Activated CD8-positive, alpha-beta memory T cell treated with anti-CD3 and anti-CD28 coated beads, Interleukin-2, amount 50 U/mL, for 1 hour (primary cell): ENCODE results near the gene ZNF879.

Source experiments
- DNase-seq: peaks from one replicate; pipeline ENCODE4 v3.0.0-alpha.2; 2020; ENCODE audit errors: extremely low read depth

Gene ZNF879

DNA sequence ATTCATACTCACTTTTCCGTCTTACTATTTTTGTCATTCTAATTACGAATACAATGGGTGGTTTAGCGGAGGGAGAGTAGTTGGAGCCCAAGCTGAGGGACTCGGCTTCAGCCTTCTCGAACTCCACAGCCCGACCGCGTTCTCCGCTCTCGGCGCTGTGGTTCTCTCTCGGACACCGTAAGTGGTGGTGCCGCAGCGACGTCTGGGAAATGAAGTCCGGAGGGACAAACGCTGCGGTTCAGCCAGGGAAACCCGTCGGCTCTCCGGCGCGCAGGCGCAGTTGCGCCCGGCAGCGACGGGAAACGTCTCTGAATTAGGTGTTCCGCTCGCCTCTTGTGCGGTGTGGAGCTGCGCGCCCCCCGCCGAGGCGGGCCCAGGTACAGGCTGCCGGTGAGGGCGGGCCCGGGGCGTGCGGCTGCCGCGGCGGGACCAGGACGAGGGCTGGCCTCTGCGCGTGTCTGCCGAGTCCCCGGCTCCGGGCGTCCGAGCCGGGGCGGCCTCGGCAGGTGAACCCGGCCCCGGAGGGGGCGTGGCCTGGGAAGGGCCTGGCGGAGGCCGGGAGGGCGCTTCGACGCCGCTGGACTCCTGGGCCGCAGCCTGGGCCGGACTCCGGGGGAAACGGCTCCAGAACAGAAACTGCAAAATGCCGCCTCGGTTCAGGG, at the start of gene ZNF879:
TSS of gene ZNF879 (plus strand) at position 277 of the 662 bp plus-strand sequence. CDS start 1,201 bp downstream, outside the sequence.
- DNase-seq: peak; percentile 86

DNA sequence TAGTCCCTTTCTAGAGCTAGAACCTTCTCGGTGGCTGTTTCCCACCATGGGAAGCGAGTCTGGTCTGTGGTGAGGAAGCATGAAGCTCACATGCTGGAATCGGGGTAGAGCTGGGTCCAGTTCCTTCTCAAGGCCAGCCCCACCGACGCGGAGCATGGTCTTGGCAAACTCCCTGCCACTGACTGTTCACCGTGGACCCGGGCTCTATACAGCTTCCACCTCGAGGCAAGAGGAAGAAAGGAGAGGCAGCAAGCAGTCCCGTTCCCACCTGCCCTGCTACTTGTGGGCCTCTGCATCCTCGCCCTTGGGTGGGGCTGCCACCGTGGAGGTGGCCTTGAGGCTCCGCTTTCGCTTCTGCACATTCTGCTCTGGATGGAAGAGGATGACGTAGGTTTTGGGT, 42.2 kb upstream of the ZNF879 start:
- DNase-seq: no peak

GRCh38 chr5:178982941-178983340, 40.7 kb upstream of the ZNF879 start:
- no peak for DNase-seq

GRCh38 chr5:178983728-178984127, 39.9 kb upstream of the ZNF879 start:
- no peak for DNase-seq

- no peak for DNase-seq
These were observed 39.2 kb upstream of the ZNF879 start for GRCh38 chr5:178984145-178985072.

- no peak for DNase-seq
These were observed 37.2 kb upstream of the ZNF879 start for GRCh38 chr5:178986326-178986960.

DNA sequence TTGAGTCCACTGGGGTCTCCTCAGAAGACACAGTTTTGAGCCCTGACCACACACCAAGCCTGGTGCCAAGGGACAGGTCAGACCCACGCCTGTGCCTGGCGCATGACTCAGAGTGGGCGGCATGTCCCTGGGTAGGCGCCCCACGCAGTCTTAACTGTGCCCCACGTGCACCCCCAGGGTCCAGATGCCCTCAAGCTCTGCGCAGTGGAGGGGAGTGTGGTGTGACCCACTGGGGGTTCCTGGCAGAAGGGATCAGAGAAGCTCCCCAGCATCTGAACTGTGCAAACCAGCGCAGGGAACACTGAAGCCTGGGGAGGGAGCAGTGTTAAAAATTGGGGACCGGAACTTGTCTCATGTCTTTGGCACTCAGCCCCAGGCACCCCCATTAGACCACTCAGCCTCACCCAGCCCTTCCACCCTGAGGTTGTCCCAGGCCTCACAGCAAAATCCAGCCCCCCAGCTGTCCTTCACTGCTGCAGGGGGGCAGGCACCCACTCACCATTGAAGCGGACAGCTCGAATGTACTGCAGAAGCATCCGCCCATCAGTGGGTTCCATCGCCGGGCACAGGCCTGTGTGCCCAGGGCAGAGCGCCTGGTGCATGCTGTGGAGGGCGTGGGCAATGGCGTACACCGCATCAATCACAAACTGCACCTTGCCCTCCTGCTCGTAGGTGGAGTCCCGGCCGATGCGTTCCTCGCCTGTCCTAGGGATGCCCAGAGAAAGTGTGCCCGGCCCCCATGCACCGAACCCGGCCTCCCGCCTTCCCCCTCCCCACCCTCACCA, 35.0 kb upstream of the ZNF879 start:
- no peak for DNase-seq

- DNase-seq: no peak
These were observed 34.3 kb upstream of the ZNF879 start for GRCh38 chr5:178989311-178989710.

- no peak for DNase-seq
These were observed 33.1 kb upstream of the ZNF879 start for GRCh38 chr5:178990491-178990890.

GRCh38 chr5:178991190-178992145, 32.1 kb upstream of the ZNF879 start:
- DNase-seq: no peak

DNA sequence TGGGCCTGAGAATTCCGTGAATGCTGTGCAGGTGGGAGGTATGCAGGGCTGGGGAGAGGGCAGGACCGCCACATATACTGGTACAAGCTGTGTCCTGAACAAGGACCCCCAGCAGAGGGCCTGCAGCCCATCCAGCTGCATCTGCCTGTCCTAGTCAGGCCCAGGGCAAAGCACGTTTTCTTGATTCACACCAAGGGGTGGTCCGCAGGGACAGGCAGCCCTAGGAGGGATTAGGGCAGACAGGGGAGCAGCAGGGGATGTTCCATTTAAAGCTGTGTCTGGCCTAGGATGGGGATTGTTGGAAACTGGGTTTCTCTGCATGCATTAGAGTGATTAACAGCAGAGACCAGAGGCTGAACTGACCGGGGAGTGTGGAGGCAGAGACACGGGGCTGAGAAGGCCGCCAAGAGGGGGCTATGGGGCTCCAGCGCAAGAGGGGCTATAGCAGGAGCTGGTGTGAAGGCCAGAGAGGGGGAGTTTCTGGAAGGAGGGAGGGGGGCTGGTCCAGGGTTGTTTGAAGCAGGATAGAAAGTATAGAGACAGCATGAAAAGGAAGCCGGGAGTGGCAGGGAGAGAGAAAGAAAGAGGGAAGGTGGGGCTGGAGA, 31.2 kb upstream of the ZNF879 start:
- no peak for DNase-seq

DNA sequence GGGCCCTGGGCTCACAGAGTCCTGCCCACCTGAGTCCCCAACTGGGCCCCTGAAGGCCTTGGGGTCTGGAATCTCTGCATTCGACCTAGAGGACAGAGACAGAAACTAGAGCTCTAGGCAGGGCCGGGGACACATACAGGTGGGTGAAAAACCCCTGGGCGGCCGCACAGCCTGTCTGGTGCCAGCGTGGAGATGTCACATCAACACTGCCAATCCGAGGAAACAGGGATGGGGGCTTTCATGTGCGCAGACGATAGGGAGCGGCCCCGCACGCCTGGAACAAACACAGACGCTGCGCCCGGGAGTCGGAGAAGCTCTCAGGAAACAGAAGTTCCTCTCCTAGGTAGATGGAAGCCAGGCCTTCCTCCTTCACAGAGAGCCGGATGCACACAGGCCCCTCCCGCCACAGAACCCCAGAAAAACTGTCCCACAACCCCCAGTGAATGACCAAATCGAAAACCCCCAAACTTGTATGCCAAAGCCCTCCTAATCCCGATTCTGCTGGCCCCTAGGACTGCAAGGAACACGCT, 30.3 kb upstream of the ZNF879 start:
- DNase-seq: no peak

GRCh38 chr5:178993955-178994579, 29.5 kb upstream of the ZNF879 start:
- DNase-seq: no peak

DNA sequence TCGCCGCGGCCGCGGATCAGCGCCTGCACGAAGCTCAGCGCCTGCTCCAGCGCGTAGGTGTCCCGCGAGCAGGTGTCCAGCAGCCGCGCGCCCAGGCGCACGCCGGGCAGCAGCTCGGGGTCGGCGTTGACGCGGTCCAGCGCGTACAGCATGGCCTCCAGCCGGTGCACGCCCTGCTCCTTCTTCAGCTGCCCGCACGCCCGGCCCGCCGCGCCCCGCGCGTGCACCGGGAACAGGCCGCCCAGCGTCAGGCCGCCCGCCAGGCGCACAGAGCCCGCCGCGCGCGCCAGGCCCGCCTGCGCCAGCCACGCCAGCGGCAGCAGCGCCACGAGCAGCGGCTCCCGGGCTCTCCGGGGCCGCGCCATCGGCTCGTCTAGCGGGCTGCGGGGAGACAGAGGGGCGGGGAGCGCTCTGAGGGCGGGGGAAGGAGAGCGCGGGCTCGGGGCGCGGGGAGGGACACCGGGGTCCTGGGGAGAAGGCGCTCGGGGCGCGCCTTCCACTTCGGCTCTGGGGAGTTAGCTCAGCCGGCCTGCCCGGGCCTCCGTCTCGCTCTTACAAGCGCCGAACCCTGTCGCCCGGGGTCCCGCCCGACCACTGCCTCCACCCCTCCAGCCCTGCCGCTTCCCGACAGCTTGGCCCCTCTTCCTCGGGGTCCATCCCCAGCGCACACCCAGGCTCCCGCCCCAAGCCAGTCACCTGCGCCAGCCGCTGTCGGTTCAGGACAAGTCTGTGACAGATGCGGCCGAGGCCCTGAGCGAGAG, 28.8 kb upstream of the ZNF879 start, which contains the start of gene GRM6:
TSS of gene GRM6 (minus strand) at position 741 of the 761 bp plus-strand sequence. CDS start at position 365, 376 bp downstream.
- no peak for DNase-seq

DNA sequence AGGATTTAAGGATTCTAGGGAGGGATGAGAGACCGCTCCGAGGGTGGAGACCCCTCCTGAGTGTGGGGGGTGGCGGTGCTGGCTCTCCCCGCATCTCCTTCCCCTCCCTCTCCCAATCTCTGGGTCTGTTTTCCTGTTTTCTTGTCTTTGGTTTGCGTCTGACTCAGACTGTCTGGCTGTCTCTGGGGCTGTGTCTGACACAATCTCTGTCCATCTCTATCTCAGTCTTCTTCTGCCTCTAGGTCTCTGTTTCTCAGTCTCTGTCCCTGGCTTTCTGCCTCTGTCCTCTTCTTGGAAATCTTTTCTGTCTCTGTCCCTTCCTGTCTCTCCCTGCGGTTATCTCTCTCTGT, 28.3 kb upstream of the ZNF879 start:
- no peak for DNase-seq

DNA sequence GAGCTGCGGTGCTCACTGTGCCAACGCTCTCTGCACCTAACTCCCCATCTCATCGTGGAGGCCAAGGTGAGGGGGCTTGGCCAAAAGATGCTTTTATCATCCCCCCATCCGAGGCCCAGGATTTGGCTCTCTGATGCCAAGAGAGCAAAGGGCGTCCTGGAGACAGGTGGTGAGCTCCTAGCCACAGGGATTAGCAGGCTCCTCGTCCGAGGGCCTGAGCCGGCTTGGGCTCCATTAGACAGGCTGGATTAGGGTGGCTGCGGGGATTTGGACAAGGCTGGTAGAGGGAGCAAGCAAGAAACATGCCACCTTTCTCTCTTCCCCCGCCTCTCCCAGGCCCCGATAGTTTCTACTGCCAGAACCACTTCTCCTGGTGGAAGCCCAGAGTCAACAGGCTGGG, 27.4 kb upstream of the ZNF879 start:
- no peak for DNase-seq

GRCh38 chr5:178997191-178997590, 26.4 kb upstream of the ZNF879 start:
- DNase-seq: no peak

- DNase-seq: no peak
These were observed 25.2 kb upstream of the ZNF879 start for GRCh38 chr5:178998441-178998840.

DNA sequence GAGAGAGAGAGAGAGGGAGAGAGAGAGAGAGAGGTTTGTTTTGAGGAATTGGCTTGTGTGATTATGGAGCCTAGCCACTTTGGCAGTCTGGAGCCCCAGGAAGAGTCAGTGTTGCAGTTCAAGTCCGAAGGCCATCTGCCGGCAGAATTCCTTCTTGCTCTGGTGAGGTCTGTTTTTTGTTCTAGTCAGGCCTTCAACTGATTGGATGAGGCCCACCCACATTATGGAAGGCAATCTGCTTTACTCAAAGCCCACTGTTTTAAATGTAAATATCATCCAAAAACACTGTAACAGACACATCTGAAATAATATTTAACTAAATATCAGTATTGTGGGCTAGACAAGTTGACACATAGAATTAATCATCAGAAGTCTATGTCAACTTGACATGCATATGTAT, 17.0 kb upstream of the ZNF879 start:
- DNase-seq: no peak
